ENCODE measurements around the gene HEG1.

Gene HEG1

DNA sequence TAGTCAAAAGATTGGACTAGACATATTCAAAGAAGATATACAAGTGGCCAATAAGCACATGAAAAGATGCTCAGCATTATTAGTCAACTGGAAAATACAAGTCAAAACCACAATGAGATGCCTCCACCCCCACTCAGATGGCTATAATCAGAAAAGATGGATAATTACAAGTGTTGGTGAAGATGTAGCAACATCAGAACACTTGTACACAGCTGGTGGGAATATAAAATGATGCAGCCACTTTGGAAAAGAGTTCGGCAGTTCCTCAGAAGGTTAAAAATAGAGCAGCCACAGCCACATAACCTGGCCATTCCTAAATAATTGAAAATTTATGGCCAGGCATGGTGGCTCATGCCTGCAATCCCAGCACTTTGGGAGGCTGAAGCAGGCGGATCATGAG lies 38.4 kb downstream of the HEG1 start:
- no peak for DNase-seq (ENCODE audit: low read depth in 3 of 3, low spot score in 1 of 3)

DNA sequence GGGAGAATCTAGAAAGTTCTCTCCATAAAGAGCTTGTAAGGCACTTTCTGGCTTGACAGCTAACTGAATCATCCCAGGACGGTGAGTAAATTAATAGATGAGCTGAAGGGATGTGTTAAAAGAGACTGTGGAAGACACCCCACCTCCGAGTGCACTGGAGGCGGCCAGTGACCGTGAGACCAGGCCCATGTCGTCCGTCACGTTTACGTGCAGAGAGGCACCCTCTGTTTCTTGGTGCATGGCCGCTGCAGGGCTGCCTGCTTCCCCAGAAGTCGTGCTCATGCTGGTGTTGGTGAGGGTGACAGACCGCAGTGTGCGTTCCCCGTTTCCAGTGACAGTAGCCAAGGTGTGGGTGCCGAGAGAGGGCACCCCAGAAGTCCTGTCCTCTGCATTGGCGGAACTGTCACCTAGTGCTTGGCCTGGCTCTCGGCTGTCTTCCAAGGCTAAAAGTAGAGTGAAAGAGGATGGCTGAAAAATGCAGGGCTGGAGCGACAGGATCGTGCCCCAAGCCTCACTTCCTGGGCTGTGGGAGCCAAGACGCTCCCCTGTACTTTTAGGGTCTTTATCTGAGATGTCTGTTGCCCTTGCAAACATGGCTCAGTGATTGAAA lies 41.1 kb downstream of the HEG1 start:
- DNase-seq (ENCODE audit: low read depth in 3 of 3, low spot score in 1 of 3): no peak

DNA sequence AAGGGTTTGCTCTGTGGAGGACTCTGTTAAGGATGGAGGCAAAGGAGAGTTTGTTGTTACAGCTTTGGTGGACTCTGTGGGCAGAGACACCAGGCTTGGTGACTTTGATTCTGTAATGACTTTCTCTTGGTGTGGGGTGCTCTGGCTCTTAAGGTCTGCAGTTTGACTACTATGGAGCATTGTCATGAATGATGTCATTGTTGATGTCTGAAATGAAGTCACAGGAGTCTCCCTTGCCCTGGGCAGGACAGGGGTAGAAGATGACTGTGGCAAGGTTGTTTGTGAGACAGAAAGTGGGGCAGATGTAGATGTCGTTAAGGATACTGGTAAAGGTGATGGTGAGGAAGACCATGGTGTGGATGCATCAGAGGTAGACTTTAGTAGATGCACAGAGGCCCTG lies 42.7 kb downstream of the HEG1 start:
- DNase-seq (ENCODE audit: low read depth in 3 of 3, low spot score in 1 of 3): no peak

- DNase-seq (ENCODE audit: low read depth in 3 of 3, low spot score in 1 of 3): no peak
Observed at GRCh38 chr3:125011941-125012340, 43.9 kb downstream of the HEG1 start.

DNA sequence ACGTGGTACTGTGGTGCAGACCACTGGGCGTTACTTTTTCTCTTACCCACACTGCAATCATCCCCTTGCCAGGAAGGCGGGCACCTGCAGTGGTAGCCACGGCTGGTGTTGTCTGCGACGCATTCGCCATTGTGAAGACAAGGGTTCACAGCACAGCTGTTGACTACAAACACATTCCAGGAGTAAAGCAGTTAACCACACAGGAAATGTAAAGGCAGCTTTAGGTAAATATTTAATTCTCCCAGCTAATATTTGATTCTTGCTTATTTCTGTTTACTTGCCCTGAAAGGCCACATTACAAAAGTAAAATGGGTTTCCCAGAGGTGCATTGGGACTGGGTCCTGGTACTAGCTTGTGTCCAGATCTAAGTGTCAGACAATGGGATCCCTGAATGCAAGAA lies 45.4 kb downstream of the HEG1 start:
- no peak for DNase-seq (ENCODE audit: low read depth in 3 of 3, low spot score in 1 of 3)

- no peak for DNase-seq (ENCODE audit: low read depth in 3 of 3, low spot score in 1 of 3)
Observed at GRCh38 chr3:125008766-125009165, 47.0 kb downstream of the HEG1 start.

GRCh38 chr3:125006291-125006731 lies 49.5 kb downstream of the HEG1 start:
- DNase-seq (ENCODE audit: low read depth in 3 of 3, low spot score in 1 of 3): no peak

- DNase-seq (ENCODE audit: low read depth in 3 of 3, low spot score in 1 of 3): no peak
Observed at GRCh38 chr3:125005676-125006075, 50.1 kb downstream of the HEG1 start.

DNA sequence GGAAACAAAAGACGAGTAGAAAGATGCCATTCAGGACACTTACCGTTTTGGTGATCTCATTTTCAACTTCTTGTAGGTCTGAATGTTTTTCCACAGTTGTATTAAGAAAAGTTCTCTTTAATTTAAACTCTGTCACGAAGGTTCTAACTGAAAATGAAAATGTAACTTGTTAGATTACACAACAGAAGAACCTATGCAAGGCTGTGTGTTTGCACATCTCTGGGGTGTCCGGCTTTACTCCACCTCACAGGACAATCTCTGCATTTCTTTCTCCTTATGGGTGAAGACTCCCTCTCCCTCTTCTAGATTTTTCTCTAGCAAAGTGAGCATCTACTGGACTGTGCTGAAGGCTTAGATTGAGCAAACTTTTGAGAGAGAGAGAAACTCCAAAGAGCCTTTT lies 50.6 kb downstream of the HEG1 start:
- no peak for DNase-seq (ENCODE audit: low read depth in 3 of 3, low spot score in 1 of 3)

GRCh38 chr3:125003859-125004595 lies 51.8 kb downstream of the HEG1 start:
- no peak for DNase-seq (ENCODE audit: low read depth in 3 of 3, low spot score in 1 of 3)

DNA sequence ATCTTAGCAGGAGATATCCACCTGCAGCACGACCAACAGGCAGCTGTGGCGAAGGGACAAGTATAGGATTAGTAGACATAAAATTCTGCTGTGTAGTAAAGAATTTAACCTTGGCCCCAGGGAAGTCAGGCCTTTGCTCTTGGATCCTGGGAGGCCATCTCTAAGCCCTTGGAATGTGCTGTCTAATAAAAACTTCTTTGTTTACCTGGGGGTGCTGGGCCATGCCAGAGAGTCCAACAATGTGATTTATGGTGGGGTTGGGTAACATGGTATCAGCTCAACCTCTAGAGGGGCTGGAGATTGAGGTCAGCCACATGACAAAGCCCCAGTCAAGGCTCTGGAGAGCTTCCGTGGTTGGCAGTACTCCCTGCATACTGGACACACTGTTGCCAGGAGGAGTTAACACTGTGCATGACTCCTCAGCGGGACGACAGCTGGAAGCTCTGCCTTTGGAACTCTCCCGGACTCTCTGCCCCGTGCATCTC lies 52.4 kb downstream of the HEG1 start:
- no peak for DNase-seq (ENCODE audit: low read depth in 3 of 3, low spot score in 1 of 3)

GRCh38 chr3:125002414-125003368 lies 53.1 kb downstream of the HEG1 start:
- DNase-seq (ENCODE audit: low read depth in 3 of 3, low spot score in 1 of 3): no peak

DNA sequence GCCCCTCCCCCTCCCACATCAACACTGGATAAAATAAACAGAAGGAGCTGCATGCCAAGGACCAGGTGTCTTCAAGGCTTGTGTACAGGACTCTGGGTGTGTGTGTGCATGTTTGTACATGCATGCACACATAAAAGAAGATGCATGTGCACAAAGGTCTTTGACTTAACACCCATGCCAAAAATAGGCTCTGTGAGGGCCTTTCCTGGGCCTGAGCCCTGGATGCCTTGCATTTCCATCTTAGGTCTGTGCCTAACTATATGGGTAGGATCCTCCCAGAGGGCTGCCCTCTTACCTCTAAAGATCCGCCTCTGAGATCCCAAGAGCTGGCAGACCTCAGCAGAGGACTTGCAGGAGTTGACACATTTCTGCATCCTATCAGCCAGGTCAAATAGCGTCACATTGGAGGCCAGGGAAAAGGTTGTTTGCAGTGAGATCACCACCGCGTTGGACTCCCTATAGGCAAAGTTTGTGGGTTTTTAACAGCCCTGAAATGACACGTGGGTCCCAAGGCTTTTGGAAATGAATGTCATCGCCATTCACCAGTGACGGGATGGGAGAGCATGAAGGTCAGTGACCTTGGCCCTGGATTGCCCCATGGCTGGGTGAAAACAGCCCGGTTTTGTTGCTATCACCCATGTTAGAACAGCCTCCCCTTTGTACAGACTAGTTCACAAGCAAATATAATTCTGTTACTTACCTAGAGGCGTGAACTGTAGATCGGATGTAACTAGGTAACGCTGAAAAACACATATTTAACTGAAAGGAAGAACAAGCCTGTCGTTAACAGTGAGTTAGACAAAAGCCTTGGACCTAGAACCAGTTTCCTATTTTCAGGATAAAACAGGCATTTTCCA lies 54.0 kb downstream of the HEG1 start:
- DNase-seq (ENCODE audit: low read depth in 3 of 3, low spot score in 1 of 3): no peak

DNA sequence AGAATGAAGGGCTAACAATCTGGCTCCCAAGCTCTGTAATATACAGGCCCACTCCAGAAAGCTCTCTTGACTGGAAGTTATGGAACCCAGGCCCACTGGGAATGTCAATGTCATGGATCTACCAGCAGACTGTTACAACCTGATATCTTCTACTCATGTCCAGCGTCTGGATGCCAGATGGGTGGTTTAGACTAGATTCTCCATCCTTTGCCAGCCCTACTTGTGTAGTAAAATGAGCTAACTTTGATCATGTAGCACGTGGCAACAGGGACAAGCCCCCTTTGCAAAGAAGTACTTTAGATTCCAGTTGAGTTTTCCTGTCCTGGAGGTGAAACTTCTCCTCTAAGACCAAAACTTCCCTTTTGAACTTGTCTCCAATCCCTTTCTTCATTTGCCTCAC lies 55.1 kb downstream of the HEG1 start:
- no peak for DNase-seq (ENCODE audit: low read depth in 3 of 3, low spot score in 1 of 3)

DNA sequence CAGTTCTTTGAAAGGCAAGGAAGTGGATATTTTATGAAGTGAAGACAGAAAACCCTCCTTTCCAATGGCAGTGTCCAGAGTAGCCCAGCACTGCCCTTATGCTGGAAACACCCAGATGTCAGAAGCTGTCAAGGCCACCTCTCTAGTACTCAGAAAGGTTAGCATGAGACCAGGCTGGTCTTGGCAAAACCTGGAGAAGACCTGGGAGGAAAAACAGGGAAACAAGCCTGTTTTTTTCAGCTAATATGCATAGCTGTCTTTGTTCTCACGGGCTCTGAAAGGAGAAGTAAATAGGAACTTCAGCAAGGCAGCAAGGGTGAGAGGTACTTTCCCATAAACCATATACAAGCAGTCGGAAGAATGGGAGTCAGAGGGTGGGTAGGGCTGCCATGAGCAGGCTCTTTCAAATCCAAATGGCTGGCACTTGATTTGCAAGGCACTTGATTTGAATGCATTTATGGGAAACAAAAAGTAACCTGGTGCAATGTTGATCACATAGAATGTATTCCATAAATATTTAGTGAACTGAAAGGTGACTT lies 55.8 kb downstream of the HEG1 start:
- DNase-seq (ENCODE audit: low read depth in 3 of 3, low spot score in 1 of 3): no peak

DNA sequence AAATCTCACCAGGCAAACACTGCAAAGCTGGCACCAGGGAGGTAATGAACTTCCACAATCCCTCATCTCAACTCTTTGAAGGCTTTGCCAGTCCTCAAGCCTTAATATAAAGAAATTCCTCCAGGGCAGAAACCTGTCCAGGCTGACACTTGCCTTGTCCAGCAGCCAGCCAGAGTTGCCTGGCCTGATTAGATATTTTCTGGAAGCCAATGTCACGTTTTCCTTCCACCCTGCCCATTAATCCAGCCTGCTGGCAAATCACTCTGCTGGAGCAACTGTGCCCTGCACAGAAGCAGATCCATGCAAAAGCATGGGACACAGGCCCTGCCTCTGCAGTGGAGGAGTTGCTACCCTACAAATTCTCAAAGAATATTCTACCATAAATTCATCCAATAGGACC lies 56.5 kb downstream of the HEG1 start:
- DNase-seq (ENCODE audit: low read depth in 3 of 3, low spot score in 1 of 3): no peak

- DNase-seq (ENCODE audit: low read depth in 3 of 3, low spot score in 1 of 3): no peak
Observed at GRCh38 chr3:124998247-124998630, 57.6 kb downstream of the HEG1 start.

DNA sequence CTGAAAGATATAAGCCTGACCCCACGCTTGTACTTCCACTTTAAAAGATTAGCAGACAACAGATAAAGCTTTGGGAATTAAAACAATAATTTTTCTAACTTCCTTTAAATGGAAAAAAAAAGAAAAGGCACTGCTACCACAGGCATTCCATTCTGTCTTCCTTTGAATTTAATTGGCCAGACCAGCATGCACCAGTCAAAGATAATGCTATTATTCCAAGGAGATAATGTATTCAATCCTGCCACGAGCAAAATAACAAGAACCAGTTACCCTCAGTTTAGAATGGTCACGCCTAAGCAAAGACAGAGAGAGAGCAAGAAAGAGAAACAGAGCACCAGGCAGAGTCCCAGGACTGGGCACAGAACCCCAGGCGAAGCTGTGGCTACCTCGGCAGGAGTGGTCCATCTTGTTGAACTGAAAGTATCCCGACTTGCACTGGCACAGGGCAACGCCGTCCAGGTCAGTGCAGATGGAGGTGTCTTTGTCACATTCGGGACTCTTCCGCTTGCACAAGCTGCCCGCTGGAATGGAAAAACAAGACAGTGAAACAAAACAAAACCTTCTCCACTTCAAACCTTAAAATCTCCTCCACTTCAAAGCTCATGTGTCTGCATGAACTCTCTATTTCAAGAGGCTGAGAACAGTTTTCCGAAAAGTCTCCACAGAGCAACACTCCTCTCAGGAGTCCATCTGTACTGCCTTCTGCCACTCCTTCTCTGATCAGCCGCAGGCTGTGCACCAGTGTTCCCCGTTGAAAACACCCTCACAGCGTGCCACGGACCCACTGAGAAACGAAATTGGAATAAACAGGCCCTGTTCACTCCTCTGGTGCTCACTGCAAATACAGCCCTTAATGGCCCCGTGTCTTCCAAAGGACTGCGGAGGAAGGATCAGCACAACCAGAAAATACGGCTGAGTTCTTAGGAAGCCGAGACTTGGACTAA lies 58.2 kb downstream of the HEG1 start:
- no peak for DNase-seq (ENCODE audit: low read depth in 3 of 3, low spot score in 1 of 3)

- peak in 2 of 3 donors; percentile 3 to 21 for DNase-seq (ENCODE audit: low read depth in 3 of 3, low spot score in 1 of 3)
Observed at GRCh38 chr3:124995460-124995994, 60.3 kb downstream of the HEG1 start.

All from stimulated activated CD4-positive, alpha-beta T cell treated with anti-CD3 and anti-CD28 coated beads, TNF-alpha, amount 100 ng/mL, for 1 hour (primary cell).